ENCODE data around the gene TIFAB.

GRCh38 chr5:135428586-135428985, 23.6 kb downstream of the TIFAB start:
- TF ChIP-seq, protein P1, sequence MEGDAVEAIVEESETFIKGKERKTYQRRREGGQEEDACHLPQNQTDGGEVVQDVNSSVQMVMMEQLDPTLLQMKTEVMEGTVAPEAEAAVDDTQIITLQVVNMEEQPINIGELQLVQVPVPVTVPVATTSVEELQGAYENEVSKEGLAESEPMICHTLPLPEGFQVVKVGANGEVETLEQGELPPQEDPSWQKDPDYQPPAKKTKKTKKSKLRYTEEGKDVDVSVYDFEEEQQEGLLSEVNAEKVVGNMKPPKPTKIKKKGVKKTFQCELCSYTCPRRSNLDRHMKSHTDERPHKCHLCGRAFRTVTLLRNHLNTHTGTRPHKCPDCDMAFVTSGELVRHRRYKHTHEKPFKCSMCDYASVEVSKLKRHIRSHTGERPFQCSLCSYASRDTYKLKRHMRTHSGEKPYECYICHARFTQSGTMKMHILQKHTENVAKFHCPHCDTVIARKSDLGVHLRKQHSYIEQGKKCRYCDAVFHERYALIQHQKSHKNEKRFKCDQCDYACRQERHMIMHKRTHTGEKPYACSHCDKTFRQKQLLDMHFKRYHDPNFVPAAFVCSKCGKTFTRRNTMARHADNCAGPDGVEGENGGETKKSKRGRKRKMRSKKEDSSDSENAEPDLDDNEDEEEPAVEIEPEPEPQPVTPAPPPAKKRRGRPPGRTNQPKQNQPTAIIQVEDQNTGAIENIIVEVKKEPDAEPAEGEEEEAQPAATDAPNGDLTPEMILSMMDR (IDR thresholded peaks at IDR 0.05): no peak
- no peak for TF ChIP-seq POLR2A (IDR thresholded peaks at IDR 0.05)
